Activated CD4-positive, alpha-beta memory T cell treated with anti-CD3 and anti-CD28 coated beads, Interleukin-2, amount 10 ng/mL, durations not matched to agents 7 days and 5 days (primary cell): ENCODE data around the gene ITGA6. TPM values are rescaled to one million over a fixed set of nuclear protein-coding genes. Genes with fewer than 3 reads are reported as not detected.
A peak's percentile ranks its signal among the peaks of the same experiment; 100 is the strongest.

ENCODE experiments used
- CTCF ChIA-PET: fragments of 350-600 bp; sonication (Branson Sonifier 250); formaldehyde crosslinking; loops from one replicate; lab custom pipeline; 2021; ENCODE audit warnings: antibody characterized with exemption, inconsistent platforms; lab: Charles Lee
- POLR2A ChIA-PET: fragments of 350-600 bp; sonication (Branson Sonifier 250); formaldehyde crosslinking; loops from one replicate; lab custom pipeline; 2021; ENCODE audit warnings: antibody characterized with exemption; lab: Charles Lee
- DNase-seq: peaks from one replicate; pipeline ENCODE4 v3.0.0-alpha.2; 2020
- H3K27ac Mint-ChIP-seq: one replicate; pipeline ENCODE4 v1.8.0; 2021; ENCODE audit warnings: mild to moderate bottlenecking, mixed read lengths
- H3K27me3 Mint-ChIP-seq: one replicate; pipeline ENCODE4 v1.8.0; 2021; ENCODE audit warnings: mixed read lengths
- H3K36me3 Mint-ChIP-seq: one replicate; pipeline ENCODE4 v1.8.0; 2021; ENCODE audit warnings: low read depth, mixed read lengths
- H3K4me1 Mint-ChIP-seq: one replicate; pipeline ENCODE4 v1.8.0; 2021; ENCODE audit warnings: mixed read lengths
- H3K4me3 Mint-ChIP-seq: one replicate; pipeline ENCODE4 v1.8.0; 2021; ENCODE audit warnings: mild to moderate bottlenecking, mixed read lengths
- H3K9me3 Mint-ChIP-seq: one replicate; pipeline ENCODE4 v1.8.0; 2021; ENCODE audit warnings: mixed read lengths
- total RNA-seq, 2 experiments: library from RNA; stranded (reverse); gene quantifications; one replicate each; pipeline ENCODE4 v1.2.3, GENCODE V29; 2021

ITGA6 gene
- 10 to 100 TPM; 17.7 to 18.0 TPM for total RNA-seq

DNA sequence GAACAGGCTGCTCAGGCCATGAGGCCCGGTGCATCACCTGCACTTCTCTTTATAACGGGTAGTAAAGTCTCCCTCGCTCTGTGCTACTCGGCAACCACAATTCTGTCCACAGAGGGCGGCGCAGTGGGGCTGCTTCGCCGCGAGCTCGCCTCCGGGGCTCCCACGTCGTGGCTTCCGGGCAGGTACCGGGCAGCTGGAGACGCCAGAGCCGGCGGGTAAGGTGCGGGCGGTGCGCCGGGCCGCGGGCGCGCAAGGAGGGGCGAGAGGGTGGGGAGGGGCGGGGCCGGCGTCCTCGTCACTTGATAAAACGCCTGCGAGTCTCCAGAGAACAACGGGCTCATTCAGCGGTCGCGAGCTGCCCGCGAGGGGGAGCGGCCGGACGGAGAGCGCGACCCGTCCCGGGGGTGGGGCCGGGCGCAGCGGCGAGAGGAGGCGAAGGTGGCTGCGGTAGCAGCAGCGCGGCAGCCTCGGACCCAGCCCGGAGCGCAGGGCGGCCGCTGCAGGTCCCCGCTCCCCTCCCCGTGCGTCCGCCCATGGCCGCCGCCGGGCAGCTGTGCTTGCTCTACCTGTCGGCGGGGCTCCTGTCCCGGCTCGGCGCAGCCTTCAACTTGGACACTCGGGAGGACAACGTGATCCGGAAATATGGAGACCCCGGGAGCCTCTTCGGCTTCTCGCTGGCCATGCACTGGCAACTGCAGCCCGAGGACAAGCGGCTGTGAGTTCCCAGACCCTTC is at the start of gene ITGA6:
ITGA6 (plus strand) TSS at position 331 of the 734 bp plus-strand sequence.
- Mint-ChIP-seq H3K9me3 (no peaks in the 10 kb centered on the region), H3K27me3 (peaks cover 62% of the 10 kb centered on the region), H3K4me3 (peak within 1 kb of the TSS; percentile 73), H3K36me3 (no peaks in the 10 kb centered on the region), H3K4me1 (peaks cover 29% of the 10 kb centered on the region), H3K27ac (no peak within 1 kb of the TSS)
- ChIA-PET CTCF (interaction anchor here (0.6 to 6.3 kb wide), 9 partner anchors 9 to 204 kb away, joined by 3 to 94 read pairs (median 4); no protein-coding TSS in a partner anchor), POLR2A (interaction anchor here (0.8 to 3.6 kb wide), 6 partner anchors 9 to 35 kb away, joined by 3 to 34 read pairs (median 5); no protein-coding TSS in a partner anchor)
- peak; percentile 74 for DNase-seq

- Mint-ChIP-seq H3K4me1 (no peaks in the 10 kb centered on the region), H3K27ac (no peak overlapping the region), H3K9me3 (peaks cover 5% of the 10 kb centered on the region), H3K36me3 (no peaks in the 10 kb centered on the region), H3K27me3 (peaks cover 2% of the 10 kb centered on the region), H3K4me3 (no peak overlapping the region)
- CTCF ChIA-PET: interaction anchor here (1.2 kb wide), 1 partner anchor 87 kb away, joined by 4 read pairs; no protein-coding TSS in a partner anchor
- POLR2A ChIA-PET: no interaction called here
- no peak for DNase-seq
These were observed 46.7 kb upstream of the ITGA6 start for GRCh38 chr2:172380436-172381274.

DNA sequence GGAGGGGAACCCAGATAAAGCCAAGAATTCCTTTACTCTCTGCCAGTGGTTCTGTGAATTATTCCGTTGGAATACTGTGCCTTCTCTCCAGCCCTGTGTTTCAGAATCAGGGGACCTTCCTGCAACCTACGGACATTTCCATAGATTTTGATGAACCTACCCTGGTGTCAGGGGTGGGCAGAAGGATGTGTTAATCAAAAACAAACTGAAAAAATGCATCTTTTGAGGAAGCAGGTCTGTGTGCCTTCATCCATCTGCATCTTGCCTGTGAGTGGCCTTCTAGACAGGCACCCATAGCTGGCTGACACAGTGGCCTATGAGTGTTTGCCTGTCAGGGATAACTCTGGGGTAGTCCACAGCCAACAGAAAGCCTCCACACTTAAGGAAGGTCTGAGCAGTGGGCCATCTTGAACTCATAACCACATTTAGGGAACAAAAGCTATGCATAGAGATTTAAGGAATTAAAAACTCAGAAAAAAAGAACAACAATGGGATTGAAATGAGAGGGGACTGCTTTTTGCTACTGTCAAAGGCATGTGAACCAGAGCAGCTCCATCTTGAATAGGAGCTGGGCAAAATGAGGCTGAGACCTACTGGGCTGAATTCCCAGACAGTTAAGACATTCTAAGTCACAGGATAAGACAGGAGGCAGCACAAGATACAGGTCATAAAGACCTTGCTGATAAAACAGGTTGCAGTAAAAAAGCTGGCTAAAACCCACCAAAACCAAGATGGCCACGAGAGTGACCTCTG is 45.9 kb upstream of the ITGA6 start:
- ChIA-PET CTCF (interaction anchor here (1.2 kb wide), 1 partner anchor 86 kb away, joined by 4 read pairs; no protein-coding TSS in a partner anchor), POLR2A (no interaction called here)
- Mint-ChIP-seq H3K27me3 (no peaks in the 10 kb centered on the region), H3K36me3 (no peaks in the 10 kb centered on the region), H3K4me1 (no peaks in the 10 kb centered on the region), H3K9me3 (peaks cover 5% of the 10 kb centered on the region), H3K4me3 (no peak overlapping the region), H3K27ac (no peak overlapping the region)
- no peak for DNase-seq

DNA sequence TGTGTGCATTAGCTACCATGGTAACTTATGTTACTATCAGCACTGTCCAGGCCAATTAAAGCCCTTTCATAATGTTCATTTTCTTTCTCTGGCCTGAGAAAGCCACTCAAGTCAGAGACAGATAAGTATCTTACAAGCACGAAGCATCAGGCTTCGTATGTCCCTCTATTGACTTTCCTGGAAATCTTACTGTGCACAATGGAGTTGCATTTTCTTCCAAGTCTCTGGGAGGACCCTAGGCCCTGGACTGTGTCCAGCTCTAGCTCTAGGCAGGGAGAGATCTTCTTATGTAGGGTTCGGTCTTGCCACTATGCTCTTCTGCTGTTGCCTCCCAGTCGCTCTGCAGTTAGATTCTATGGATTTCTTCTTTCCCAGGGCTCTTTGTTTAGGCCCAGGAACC is 40.0 kb upstream of the ITGA6 start:
- no peaks in the 10 kb centered on the region for H3K4me1 Mint-ChIP-seq
- H3K4me3 Mint-ChIP-seq: no peak overlapping the region
- H3K27me3 Mint-ChIP-seq: no peaks in the 10 kb centered on the region
- ChIA-PET POLR2A (no interaction called here), CTCF (no interaction called here)
- no peak for DNase-seq
- H3K36me3 Mint-ChIP-seq: no peaks in the 10 kb centered on the region
- H3K27ac Mint-ChIP-seq: no peak overlapping the region
- H3K9me3 Mint-ChIP-seq: no peaks in the 10 kb centered on the region

DNA sequence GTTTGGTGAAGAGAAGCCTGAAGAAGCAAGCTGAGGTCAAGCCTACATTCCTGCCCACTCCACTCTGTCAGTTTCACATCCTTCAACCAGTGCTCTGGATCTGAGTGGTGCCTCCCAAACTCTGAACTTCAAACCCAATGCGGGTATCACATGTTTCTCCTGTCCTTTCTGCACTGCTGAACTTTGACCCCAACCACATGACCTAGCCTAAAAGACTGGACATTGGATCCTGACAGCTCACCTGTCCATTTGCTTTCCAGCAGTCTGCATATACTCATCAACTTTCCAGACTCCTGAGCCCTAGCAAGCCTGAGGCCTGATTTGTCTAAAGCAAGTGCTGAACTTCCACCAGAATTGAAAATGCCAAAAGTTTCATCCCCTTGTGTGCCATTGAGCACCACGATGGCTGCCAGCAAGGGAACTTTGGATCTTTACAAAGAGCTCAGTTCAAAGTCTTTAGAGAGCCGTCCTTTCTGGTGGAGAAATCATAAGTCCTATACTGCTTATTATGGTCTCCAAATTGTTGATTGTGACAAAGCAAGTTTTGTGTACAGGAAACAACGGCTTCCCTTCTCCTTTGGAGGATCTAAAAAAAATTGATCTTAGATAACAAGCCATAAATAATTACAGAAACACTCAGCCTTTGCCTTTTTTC is 37.6 kb upstream of the ITGA6 start:
- H3K27ac Mint-ChIP-seq: no peak overlapping the region
- CTCF ChIA-PET: interaction anchor here (1.4 kb wide), 1 partner anchor 72 kb away, joined by 4 read pairs; no protein-coding TSS in a partner anchor

DNA sequence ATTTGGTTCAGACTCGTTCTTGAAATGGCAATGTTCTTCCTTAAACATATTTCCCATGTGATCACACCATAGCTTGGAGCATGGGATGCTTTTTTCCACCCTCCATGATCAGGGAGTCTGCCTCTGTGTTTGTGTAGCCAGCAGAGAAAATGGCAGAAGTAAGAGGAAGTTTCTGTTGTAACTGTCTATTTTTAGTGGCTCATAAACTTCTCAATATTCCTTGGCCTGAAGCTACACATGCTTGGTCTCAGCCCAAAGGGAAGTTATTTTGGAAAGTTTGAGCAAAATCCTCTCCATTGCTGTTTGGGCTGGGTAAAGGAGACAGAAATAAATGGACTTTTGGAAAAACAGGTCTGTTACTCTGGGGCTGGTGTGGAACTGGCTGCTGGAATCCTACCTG is 33.4 kb upstream of the ITGA6 start:
- Mint-ChIP-seq H3K4me3 (no peak overlapping the region), H3K27me3 (peaks cover 6% of the 10 kb centered on the region), H3K27ac (no peak overlapping the region), H3K4me1 (peaks cover 3% of the 10 kb centered on the region), H3K36me3 (no peaks in the 10 kb centered on the region), H3K9me3 (no peaks in the 10 kb centered on the region)
- CTCF ChIA-PET: no interaction called here
- DNase-seq: no peak
- POLR2A ChIA-PET: no interaction called here

More for the DNA sequence above, 37.6 kb upstream of the ITGA6 start:
- Mint-ChIP-seq H3K27me3 (no peaks in the 10 kb centered on the region), H3K36me3 (no peaks in the 10 kb centered on the region), H3K4me1 (no peaks in the 10 kb centered on the region), H3K4me3 (no peak overlapping the region), H3K9me3 (no peaks in the 10 kb centered on the region)
- POLR2A ChIA-PET: no interaction called here
- DNase-seq: no peak

DNA sequence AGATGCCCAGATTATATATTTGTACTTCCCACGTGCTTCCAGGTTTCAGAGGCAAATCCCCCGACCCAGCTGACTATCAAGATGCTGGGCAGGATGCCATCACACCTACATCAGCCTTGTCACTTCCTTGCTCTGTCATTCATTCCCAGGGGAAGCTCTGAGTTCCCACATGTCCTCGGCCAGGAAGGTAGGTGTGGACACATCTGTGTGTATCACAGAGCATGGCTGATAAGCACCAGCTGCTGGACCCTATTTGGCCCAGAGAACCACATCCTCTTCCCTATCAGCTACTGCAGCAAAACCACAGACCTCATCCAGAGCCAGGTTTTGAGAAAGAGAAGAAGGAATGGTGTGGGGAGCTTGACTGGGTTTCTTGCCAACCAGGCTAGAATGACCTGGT is 31.9 kb upstream of the ITGA6 start:
- peaks cover 8% of the 10 kb centered on the region for H3K27me3 Mint-ChIP-seq
- H3K4me1 Mint-ChIP-seq: peaks cover 3% of the 10 kb centered on the region
- H3K9me3 Mint-ChIP-seq: no peaks in the 10 kb centered on the region
- CTCF ChIA-PET: interaction anchor here (1.3 to 1.9 kb wide), 2 partner anchors 32 to 67 kb away, joined by 4 read pairs; partner anchors contain the start of gene ITGA6
- POLR2A ChIA-PET: no interaction called here
- no peaks in the 10 kb centered on the region for H3K36me3 Mint-ChIP-seq
- no peak overlapping the region for H3K27ac Mint-ChIP-seq
- DNase-seq: no peak
- no peak overlapping the region for H3K4me3 Mint-ChIP-seq

- peaks cover 3% of the 10 kb centered on the region for H3K4me1 Mint-ChIP-seq
- no peaks in the 10 kb centered on the region for H3K36me3 Mint-ChIP-seq
- H3K27ac Mint-ChIP-seq: no peak overlapping the region
- no peaks in the 10 kb centered on the region for H3K9me3 Mint-ChIP-seq
- ChIA-PET CTCF (no interaction called here), POLR2A (no interaction called here)
- DNase-seq: no peak
- no peak overlapping the region for H3K4me3 Mint-ChIP-seq
- H3K27me3 Mint-ChIP-seq: peaks cover 8% of the 10 kb centered on the region
These were observed 30.1 kb upstream of the ITGA6 start for GRCh38 chr2:172397148-172397834.

GRCh38 chr2:172398440-172398839 is 28.9 kb upstream of the ITGA6 start:
- H3K4me1 Mint-ChIP-seq: peaks cover 3% of the 10 kb centered on the region
- no peak overlapping the region for H3K27ac Mint-ChIP-seq
- no peaks in the 10 kb centered on the region for H3K9me3 Mint-ChIP-seq
- no peak for DNase-seq
- ChIA-PET CTCF (no interaction called here), POLR2A (no interaction called here)
- H3K27me3 Mint-ChIP-seq: peaks cover 8% of the 10 kb centered on the region
- H3K36me3 Mint-ChIP-seq: no peaks in the 10 kb centered on the region
- no peak overlapping the region for H3K4me3 Mint-ChIP-seq

DNA sequence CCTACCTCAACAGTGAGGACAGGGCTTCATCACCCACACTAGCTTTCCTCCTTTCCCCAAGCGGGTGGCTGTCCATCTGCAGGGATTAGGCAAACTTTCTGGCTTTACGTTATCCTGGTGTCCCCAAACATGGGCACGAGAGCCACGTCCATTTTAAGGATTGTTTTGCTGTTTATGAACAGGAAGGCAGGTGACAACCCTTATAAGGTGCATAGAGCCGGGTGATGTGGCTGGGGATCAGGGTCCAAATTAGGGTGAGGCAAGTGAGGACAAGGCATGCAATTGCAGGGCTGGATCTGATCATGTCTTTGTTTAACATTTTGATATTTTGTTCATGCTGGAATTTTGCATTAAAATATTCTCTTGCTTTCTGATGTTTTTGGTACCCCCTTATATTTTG is 27.6 kb upstream of the ITGA6 start:
- CTCF ChIA-PET: interaction anchor here (1.0 kb wide), 1 partner anchor 28 kb away, joined by 3 read pairs; the partner anchor contains the start of gene ITGA6
- DNase-seq: no peak
- POLR2A ChIA-PET: no interaction called here
- H3K4me1 Mint-ChIP-seq: peaks cover 3% of the 10 kb centered on the region
- H3K4me3 Mint-ChIP-seq: no peak overlapping the region
- no peaks in the 10 kb centered on the region for H3K36me3 Mint-ChIP-seq
- peaks cover 8% of the 10 kb centered on the region for H3K27me3 Mint-ChIP-seq
- no peak overlapping the region for H3K27ac Mint-ChIP-seq
- H3K9me3 Mint-ChIP-seq: no peaks in the 10 kb centered on the region

DNA sequence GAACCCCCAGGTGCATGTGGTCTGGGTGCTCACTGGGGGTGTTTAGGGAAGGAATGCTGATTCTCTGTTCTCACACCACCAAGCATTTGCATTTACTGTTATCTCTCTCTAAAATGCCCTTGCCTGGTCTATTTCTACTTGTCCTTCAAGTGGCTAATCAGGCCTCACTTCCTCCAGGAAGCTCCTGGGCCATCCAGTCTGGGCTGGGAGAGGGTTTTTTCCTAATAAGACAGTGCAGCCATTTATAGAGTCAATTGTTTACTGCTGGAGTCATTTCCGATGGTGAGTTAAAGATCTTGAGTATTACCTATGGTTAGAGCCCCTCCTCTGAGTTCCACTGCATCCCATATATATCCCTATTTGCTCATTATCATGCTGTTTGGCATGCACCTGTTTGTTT is 25.2 kb upstream of the ITGA6 start:
- CTCF ChIA-PET: no interaction called here

DNA sequence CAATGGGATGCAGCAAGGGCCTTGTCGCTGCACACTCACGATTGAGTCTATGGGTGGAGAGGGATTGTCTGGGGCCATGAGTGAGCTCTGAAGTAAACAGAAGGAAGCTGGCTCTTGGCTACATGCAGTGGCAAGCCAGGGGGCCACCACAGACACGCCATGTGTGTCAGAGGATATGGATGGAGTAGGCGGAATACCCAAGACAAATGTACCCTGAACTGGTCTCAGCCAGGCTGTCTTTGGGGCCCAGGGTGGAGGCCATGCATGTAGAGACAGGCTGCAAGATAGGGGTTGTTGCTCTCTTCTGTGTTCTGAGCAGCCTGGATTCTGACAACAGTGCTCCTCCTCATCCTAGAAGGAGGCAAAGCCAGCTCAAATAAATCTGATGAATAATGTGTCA is 24.0 kb upstream of the ITGA6 start:
- no peaks in the 10 kb centered on the region for H3K9me3 Mint-ChIP-seq
- H3K4me3 Mint-ChIP-seq: no peak overlapping the region
- ChIA-PET CTCF (no interaction called here), POLR2A (no interaction called here)
- H3K36me3 Mint-ChIP-seq: no peaks in the 10 kb centered on the region
- H3K27me3 Mint-ChIP-seq: peaks cover 12% of the 10 kb centered on the region
- DNase-seq: no peak
- H3K27ac Mint-ChIP-seq: no peak overlapping the region
- no peaks in the 10 kb centered on the region for H3K4me1 Mint-ChIP-seq

More for the DNA sequence above, 25.2 kb upstream of the ITGA6 start:
- no peak overlapping the region for H3K4me3 Mint-ChIP-seq
- POLR2A ChIA-PET: no interaction called here
- DNase-seq: no peak
- no peak overlapping the region for H3K27ac Mint-ChIP-seq
- peaks cover 6% of the 10 kb centered on the region for H3K27me3 Mint-ChIP-seq
- no peaks in the 10 kb centered on the region for H3K4me1 Mint-ChIP-seq
- no peaks in the 10 kb centered on the region for H3K9me3 Mint-ChIP-seq
- H3K36me3 Mint-ChIP-seq: no peaks in the 10 kb centered on the region
